Upper lobe of right lung (tissue), 1 donor: ENCODE measurements around the gene ACADVL. TPM values are rescaled to one million over a fixed set of nuclear protein-coding genes. Genes with fewer than 3 reads are reported as not detected.

Source experiments
- ATAC-seq: fragments of 200-7000 bp; cut with Tn5 transposase; one replicate; pipeline ENCODE4 v1.9.1; 2020; ENCODE audit warnings: mild to moderate bottlenecking, moderate library complexity
- DNase-seq: peaks from one replicate; pipeline ENCODE4 v3.0.0-alpha.2; 2020
- H3K27ac ChIP-seq: fragments of 200-600 bp; one replicate; pipeline ENCODE4 v1.8.0; 2022
- H3K27me3 ChIP-seq: fragments of 200-600 bp; one replicate; pipeline ENCODE4 v1.8.0; 2022; ENCODE audit warnings: mild to moderate bottlenecking
- H3K36me3 ChIP-seq: fragments of 200-600 bp; one replicate; pipeline ENCODE4 v1.8.0; 2022
- H3K4me1 ChIP-seq: fragments of 200-600 bp; one replicate; pipeline ENCODE4 v1.8.0; 2022
- H3K4me3 ChIP-seq: fragments of 200-600 bp; one replicate; pipeline ENCODE4 v1.8.0; 2022; ENCODE audit warnings: mild to moderate bottlenecking
- H3K9me3 ChIP-seq: fragments of 200-600 bp; one replicate; pipeline ENCODE4 v1.8.0; 2022
- intact Hi-C: fragments of 100-400 bp; cut with DNase I; formaldehyde crosslinking; loops from one replicate; pipeline ENCODE4 v1.11.0; 2022
- microRNA-seq: library from miRNA; unstranded; fragments of <30 nt; microRNA quantifications from one replicate; pipeline ENCODE4 v1.2.0, GENCODE V29; 2020; ENCODE audit warnings: borderline microRNAs expressed
- total RNA-seq: library from RNA; stranded (reverse); fragmentation: NEBNext Ultra II Directional; extraction: Animal tissue kit (Norgen Biotek cat#: 25700); gene quantifications from one replicate; pipeline ENCODE4 v1.2.1, GENCODE V29; 2021
- TF ChIP-seq, protein P1 (sequence below): fragments of 200-600 bp; IDR thresholded peaks from one replicate; pipeline ENCODE4 v1.8.0; 2022; ENCODE audit warnings: antibody characterized with exemption
- donor health status: DM: no; HTN: yes; CAD: no; lungs with severe emphysema.

ACADVL gene
- total RNA-seq, 1 donor from 2014 or later = 544 TPM

DNA sequence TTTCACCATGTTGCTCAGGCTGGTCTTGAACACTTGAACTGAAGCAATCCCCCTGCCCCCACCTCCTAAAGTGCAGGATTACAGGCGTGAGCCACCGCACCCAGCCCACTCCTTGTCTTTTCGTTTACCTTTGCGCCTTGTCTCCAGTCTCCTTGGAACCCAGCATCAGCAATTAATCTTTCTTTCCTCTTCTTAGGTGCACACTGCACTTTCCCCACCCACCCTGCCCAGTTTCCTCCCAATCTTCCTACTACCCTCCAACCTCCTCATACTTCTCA, 44.0 kb downstream of the ACADVL start:
- no peaks in the 10 kb centered on the region for H3K9me3 ChIP-seq
- intact Hi-C loops = no loop called here
- DNase-seq (no peak), ATAC-seq (no peak)
- peak overlapping the region; percentile 91 for H3K27ac ChIP-seq
- H3K27me3 ChIP-seq = peaks cover 4% of the 10 kb centered on the region
- peak overlapping the region; percentile 68 for H3K4me3 ChIP-seq
- peaks cover 24% of the 10 kb centered on the region for H3K4me1 ChIP-seq
- TF ChIP-seq, protein P1, sequence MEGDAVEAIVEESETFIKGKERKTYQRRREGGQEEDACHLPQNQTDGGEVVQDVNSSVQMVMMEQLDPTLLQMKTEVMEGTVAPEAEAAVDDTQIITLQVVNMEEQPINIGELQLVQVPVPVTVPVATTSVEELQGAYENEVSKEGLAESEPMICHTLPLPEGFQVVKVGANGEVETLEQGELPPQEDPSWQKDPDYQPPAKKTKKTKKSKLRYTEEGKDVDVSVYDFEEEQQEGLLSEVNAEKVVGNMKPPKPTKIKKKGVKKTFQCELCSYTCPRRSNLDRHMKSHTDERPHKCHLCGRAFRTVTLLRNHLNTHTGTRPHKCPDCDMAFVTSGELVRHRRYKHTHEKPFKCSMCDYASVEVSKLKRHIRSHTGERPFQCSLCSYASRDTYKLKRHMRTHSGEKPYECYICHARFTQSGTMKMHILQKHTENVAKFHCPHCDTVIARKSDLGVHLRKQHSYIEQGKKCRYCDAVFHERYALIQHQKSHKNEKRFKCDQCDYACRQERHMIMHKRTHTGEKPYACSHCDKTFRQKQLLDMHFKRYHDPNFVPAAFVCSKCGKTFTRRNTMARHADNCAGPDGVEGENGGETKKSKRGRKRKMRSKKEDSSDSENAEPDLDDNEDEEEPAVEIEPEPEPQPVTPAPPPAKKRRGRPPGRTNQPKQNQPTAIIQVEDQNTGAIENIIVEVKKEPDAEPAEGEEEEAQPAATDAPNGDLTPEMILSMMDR = no peak
- peaks cover 3% of the 10 kb centered on the region for H3K36me3 ChIP-seq

DNA sequence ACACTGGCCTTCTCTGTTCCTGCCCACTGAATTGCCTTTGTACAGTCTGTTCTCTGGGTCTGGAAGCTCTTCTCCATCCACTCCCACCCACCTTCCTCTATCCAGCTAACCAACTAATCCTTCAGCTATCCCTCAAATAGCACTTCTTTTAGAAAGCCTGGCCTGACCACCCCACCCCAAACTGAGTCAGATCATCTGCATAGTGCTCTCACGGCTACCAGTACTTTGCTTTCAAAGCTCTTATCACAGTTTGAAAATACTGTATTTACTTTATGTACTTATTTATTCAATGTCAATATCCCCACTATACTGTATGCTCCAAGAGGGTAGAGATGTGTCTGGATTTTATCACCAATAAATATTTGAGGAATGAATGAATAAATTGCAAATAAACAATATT, 47.0 kb downstream of the ACADVL start:
- H3K9me3 ChIP-seq = no peaks in the 10 kb centered on the region
- TF ChIP-seq, protein P1 = no peak
- H3K36me3 ChIP-seq = no peaks in the 10 kb centered on the region
- no peak overlapping the region for H3K4me3 ChIP-seq
- ATAC-seq (no peak), DNase-seq (no peak)
- intact Hi-C loops = no loop called here
- peaks cover 4% of the 10 kb centered on the region for H3K27me3 ChIP-seq
- H3K4me1 ChIP-seq = peaks cover 10% of the 10 kb centered on the region
- no peak overlapping the region for H3K27ac ChIP-seq

Small RNAs within 50 kb of the gene (microRNA-seq; reads per million reads assigned to microRNA genes)
- 547 reads per million, percentile 82 among the genes with 10 or more reads in this experiment for gene MIR324

Other genes starting within 250 kb of the ACADVL start
- gene ALOX12, start 223.9 kb upstream of the ACADVL start, total RNA-seq = 0.17 TPM
- 284 TPM for gene RNASEK, start 207.3 kb upstream of the ACADVL start, total RNA-seq
- 42.6 TPM for gene BCL6B, start 196.9 kb upstream of the ACADVL start, total RNA-seq
- 10.1 TPM for gene SLC16A13, start 183.9 kb upstream of the ACADVL start, total RNA-seq
- 6.8 TPM for gene SLC16A11, start 175.8 kb upstream of the ACADVL start, total RNA-seq
- 12.6 TPM for gene CLEC10A, start 139.7 kb upstream of the ACADVL start, total RNA-seq
- gene ASGR2, start 105.1 kb upstream of the ACADVL start, total RNA-seq = 1.3 TPM
- gene ASGR1, start 40.6 kb upstream of the ACADVL start, total RNA-seq = 4.3 TPM
- 30.7 TPM for gene DLG4, start 102 bp upstream of the ACADVL start, total RNA-seq
- 41.0 TPM for gene DVL2, start 14.6 kb downstream of the ACADVL start, total RNA-seq
- gene PHF23, start 19.5 kb downstream of the ACADVL start, total RNA-seq = 36.9 TPM
- gene GABARAP, start 22.5 kb downstream of the ACADVL start, total RNA-seq = 547 TPM
- gene CTDNEP1, start 31.8 kb downstream of the ACADVL start, total RNA-seq = 141 TPM
- gene ELP5, start 32.3 kb downstream of the ACADVL start, total RNA-seq = 35.0 TPM
- gene CLDN7, start 42.5 kb downstream of the ACADVL start, total RNA-seq = 117 TPM
- gene SLC2A4, start 61.8 kb downstream of the ACADVL start, total RNA-seq = 1.6 TPM
- not detected for gene YBX2, start 74.7 kb downstream of the ACADVL start, total RNA-seq
- 241 TPM for gene EIF5A, start 87.7 kb downstream of the ACADVL start, total RNA-seq
- 62.9 TPM for gene GPS2, start 95.4 kb downstream of the ACADVL start, total RNA-seq
- 37.6 TPM for gene NEURL4, start 109.4 kb downstream of the ACADVL start, total RNA-seq
- gene ACAP1, start 116.6 kb downstream of the ACADVL start, total RNA-seq = 23.2 TPM
- 8.9 TPM for gene KCTD11, start 132.2 kb downstream of the ACADVL start, total RNA-seq
- not detected for gene TMEM95, start 135.2 kb downstream of the ACADVL start, total RNA-seq
- gene TNK1, start 161.2 kb downstream of the ACADVL start, total RNA-seq = 5.8 TPM
- gene PLSCR3, start 174.6 kb downstream of the ACADVL start, total RNA-seq = 30.3 TPM
- gene TMEM256, start 184.2 kb downstream of the ACADVL start, total RNA-seq = 45.2 TPM
- 11.7 TPM for gene NLGN2, start 187.9 kb downstream of the ACADVL start, total RNA-seq
- not detected for gene SPEM1, start 200.4 kb downstream of the ACADVL start, total RNA-seq
- not detected for gene SPEM2, start 205.7 kb downstream of the ACADVL start, total RNA-seq
- gene SPEM3, start 208.9 kb downstream of the ACADVL start, total RNA-seq = not detected
- gene TMEM102, start 215.5 kb downstream of the ACADVL start, total RNA-seq = 7.4 TPM
- 1.1 TPM for gene FGF11, start 219.6 kb downstream of the ACADVL start, total RNA-seq
- gene CHRNB1, start 225.1 kb downstream of the ACADVL start, total RNA-seq = 10.1 TPM